ENCODE data around the gene HES7.

Gene HES7

GRCh38 chr17:8151641-8152111 is 27.8 kb upstream of the HES7 start:
- no peak for DNase-seq (ENCODE audit: low read depth)
- H3K4me3 ChIP-seq (ENCODE audit: control insufficient read depth, low read depth, low read length): peak overlapping the region; percentile 75
- no peak for TF ChIP-seq CTCF (IDR thresholded peaks at IDR 0.05; ENCODE audit: control insufficient read depth, insufficient read depth, low read depth, low read length, missing control alignments)

GRCh38 chr17:8151120-8151640 is 27.3 kb upstream of the HES7 start:
- H3K4me3 ChIP-seq (ENCODE audit: control insufficient read depth, low read depth, low read length): peak overlapping the region; percentile 75
- DNase-seq (ENCODE audit: low read depth): peak; percentile 57
- no peak for TF ChIP-seq CTCF (IDR thresholded peaks at IDR 0.05; ENCODE audit: control insufficient read depth, insufficient read depth, low read depth, low read length, missing control alignments)

- no peak for TF ChIP-seq CTCF (IDR thresholded peaks at IDR 0.05; ENCODE audit: control insufficient read depth, insufficient read depth, low read depth, low read length, missing control alignments)
- H3K4me3 ChIP-seq (ENCODE audit: control insufficient read depth, low read depth, low read length): peak overlapping the region; percentile 75
- DNase-seq (ENCODE audit: low read depth): no peak
Measured at GRCh38 chr17:8150194-8151119, 26.6 kb upstream of the HES7 start.

- no peak for DNase-seq (ENCODE audit: low read depth)
- no peak for TF ChIP-seq CTCF (IDR thresholded peaks at IDR 0.05; ENCODE audit: control insufficient read depth, insufficient read depth, low read depth, low read length, missing control alignments)
Measured at GRCh38 chr17:8149419-8150193, 25.7 kb upstream of the HES7 start.

GRCh38 chr17:8148560-8148959 is 24.7 kb upstream of the HES7 start:
- no peak for TF ChIP-seq CTCF (IDR thresholded peaks at IDR 0.05; ENCODE audit: control insufficient read depth, insufficient read depth, low read depth, low read length, missing control alignments)
- no peak overlapping the region for H3K4me3 ChIP-seq (ENCODE audit: control insufficient read depth, low read depth, low read length)
- no peak for DNase-seq (ENCODE audit: low read depth)

More at GRCh38 chr17:8149419-8150193, 25.7 kb upstream of the HES7 start:
- H3K4me3 ChIP-seq (ENCODE audit: control insufficient read depth, low read depth, low read length): no peak overlapping the region

- TF ChIP-seq CTCF (IDR thresholded peaks at IDR 0.05; ENCODE audit: control insufficient read depth, insufficient read depth, low read depth, low read length, missing control alignments): no peak
Measured at GRCh38 chr17:8147805-8148404, 24.0 kb upstream of the HES7 start.

More at GRCh38 chr17:8147805-8148404, 24.0 kb upstream of the HES7 start:
- no peak for DNase-seq (ENCODE audit: low read depth)
- no peak overlapping the region for H3K4me3 ChIP-seq (ENCODE audit: control insufficient read depth, low read depth, low read length)
